NCI-H82 (cell line): ENCODE results near the gene ERBB4.

Source experiments
- DNase-seq: peaks from one replicate; lab custom pipeline; 2025; lab: John Stamatoyannopoulos, UW

Gene ERBB4

GRCh38 chr2:211408483-211408891, 1130.1 kb downstream of the ERBB4 start:
- DNase-seq = no peak

GRCh38 chr2:211407076-211407475, 1131.5 kb downstream of the ERBB4 start:
- no peak for DNase-seq

GRCh38 chr2:211405036-211405435, 1133.6 kb downstream of the ERBB4 start:
- DNase-seq = no peak

GRCh38 chr2:211404098-211404497, 1134.5 kb downstream of the ERBB4 start:
- DNase-seq = no peak

GRCh38 chr2:211401328-211401727, 1137.3 kb downstream of the ERBB4 start:
- DNase-seq = no peak

GRCh38 chr2:211397764-211398163, 1140.8 kb downstream of the ERBB4 start:
- no peak for DNase-seq

- peak; percentile 36 for DNase-seq
Observed at GRCh38 chr2:211396815-211397214, 1141.8 kb downstream of the ERBB4 start.

- peak; percentile 75 for DNase-seq
Observed at GRCh38 chr2:211391189-211391567, 1147.4 kb downstream of the ERBB4 start.

- no peak for DNase-seq
Observed at GRCh38 chr2:211390536-211391188, 1147.9 kb downstream of the ERBB4 start.

- DNase-seq = no peak
Observed at GRCh38 chr2:211387734-211388133, 1150.9 kb downstream of the ERBB4 start.

GRCh38 chr2:211380041-211380440, 1158.6 kb downstream of the ERBB4 start:
- DNase-seq = no peak

- no peak for DNase-seq
Observed at GRCh38 chr2:211376410-211376809, 1162.2 kb downstream of the ERBB4 start.

- peak; percentile 9 for DNase-seq
Observed at GRCh38 chr2:211373203-211373602, 1165.4 kb downstream of the ERBB4 start.

- no peak for DNase-seq
Observed at GRCh38 chr2:211371465-211371864, 1167.1 kb downstream of the ERBB4 start.

GRCh38 chr2:211368467-211368866, 1170.1 kb downstream of the ERBB4 start:
- no peak for DNase-seq

- no peak for DNase-seq
Observed at GRCh38 chr2:211367711-211368110, 1170.9 kb downstream of the ERBB4 start.

- DNase-seq = no peak
Observed at GRCh38 chr2:211367293-211367692, 1171.3 kb downstream of the ERBB4 start.

- DNase-seq = no peak
Observed at GRCh38 chr2:211364911-211365310, 1173.7 kb downstream of the ERBB4 start.

- DNase-seq = no peak
Observed at GRCh38 chr2:211361383-211361782, 1177.2 kb downstream of the ERBB4 start.

GRCh38 chr2:211359347-211359746, 1179.3 kb downstream of the ERBB4 start:
- no peak for DNase-seq

- DNase-seq = peak; percentile 40
Observed at GRCh38 chr2:211358504-211358903, 1180.1 kb downstream of the ERBB4 start.

- DNase-seq = no peak
Observed at GRCh38 chr2:211354481-211354880, 1184.1 kb downstream of the ERBB4 start.

GRCh38 chr2:211351987-211352386, 1186.6 kb downstream of the ERBB4 start:
- no peak for DNase-seq

- no peak for DNase-seq
Observed at GRCh38 chr2:211349031-211349430, 1189.6 kb downstream of the ERBB4 start.
